OCI-LY3 (cell line): ENCODE measurements around the gene POFUT2.
"Not testable (repeated sequence)": the region's sequence is repeated elsewhere in the genome, so short reads cannot be mapped to it uniquely, and the experiment has no call there.

ENCODE experiments used
- H2AFZ ChIP-seq: fragments of 200-600, 300-600 bp; shearing (Covaris generic); 2 replicates; pipeline ENCODE4 v1.6.0; 2014; ENCODE audit warnings: antibody characterized with exemption, low read depth, low read length
- H3K27ac ChIP-seq: fragments of 200-600, 300-600 bp; sonication (generic); 2 replicates; pipeline ENCODE4 v1.5.1; 2014; ENCODE audit warnings: mild to moderate bottlenecking, low read length, moderate library complexity, mixed read lengths
- H3K27me3 ChIP-seq: fragments of 200-600, 300-600 bp; sonication (generic); 2 replicates; pipeline ENCODE4 v1.6.1; 2014; ENCODE audit warnings: low read depth, low read length, mixed read lengths
- H3K36me3 ChIP-seq: fragments of 200-600, 300-600 bp; sonication (generic); replicated peaks from 2 replicates; pipeline ENCODE3; 2014; ENCODE audit warnings: low read depth, low read length, mixed read lengths
- H3K4me1 ChIP-seq: fragments of 300-600, 200-600 bp; sonication (generic); 2 replicates; pipeline ENCODE4 v1.6.1; 2014; ENCODE audit warnings: low read length, mixed read lengths
- H3K4me2 ChIP-seq: fragments of 200-600, 300-600 bp; sonication (generic); 2 replicates; pipeline ENCODE4 v1.6.1; 2014; ENCODE audit warnings: low read length, mixed read lengths
- H3K4me3 ChIP-seq: fragments of 300-600, 200-600 bp; sonication (generic); 2 replicates; pipeline ENCODE4 v1.5.1; 2014; ENCODE audit warnings: antibody characterized with exemption, mild to moderate bottlenecking, low read length, moderate library complexity
- H3K79me2 ChIP-seq: fragments of 300-600, 200-600 bp; shearing (Covaris generic); 2 replicates; pipeline ENCODE4 v1.6.1; 2014; ENCODE audit warnings: mild to moderate bottlenecking, low read length, mixed read lengths
- H3K9ac ChIP-seq: fragments of 300-600, 200-600 bp; shearing (Covaris generic); 2 replicates; pipeline ENCODE4 v1.6.0; 2014; ENCODE audit warnings: mild to moderate bottlenecking, low read length, moderate library complexity
- H3K9me3 ChIP-seq: fragments of 200-600, 300-600 bp; shearing (Covaris generic); 2 replicates; pipeline ENCODE4 v1.6.1; 2014; ENCODE audit warnings: low read length, mixed read lengths; ENCODE audit not compliant: insufficient read depth
- H4K20me1 ChIP-seq: fragments of 200-600, 300-600 bp; sonication (generic); 2 replicates; pipeline ENCODE4 v1.6.1; 2016; ENCODE audit warnings: low read length, mixed read lengths; ENCODE audit not compliant: insufficient read depth
- CTCF ChIP-seq: fragments of 200-600, 300-600 bp; sonication (generic); IDR thresholded peaks from 2 replicates; pipeline ENCODE4 v1.5.1; 2014; ENCODE audit warnings: antibody characterized with exemption, low read length, low read depth
- EZH2phosphoT487 ChIP-seq: fragments of 200-600 bp; shearing (Covaris generic); IDR thresholded peaks from 2 replicates; pipeline ENCODE4 v1.6.1; 2018; ENCODE audit warnings: antibody characterized with exemption, mixed run types, low read depth

Gene POFUT2

DNA sequence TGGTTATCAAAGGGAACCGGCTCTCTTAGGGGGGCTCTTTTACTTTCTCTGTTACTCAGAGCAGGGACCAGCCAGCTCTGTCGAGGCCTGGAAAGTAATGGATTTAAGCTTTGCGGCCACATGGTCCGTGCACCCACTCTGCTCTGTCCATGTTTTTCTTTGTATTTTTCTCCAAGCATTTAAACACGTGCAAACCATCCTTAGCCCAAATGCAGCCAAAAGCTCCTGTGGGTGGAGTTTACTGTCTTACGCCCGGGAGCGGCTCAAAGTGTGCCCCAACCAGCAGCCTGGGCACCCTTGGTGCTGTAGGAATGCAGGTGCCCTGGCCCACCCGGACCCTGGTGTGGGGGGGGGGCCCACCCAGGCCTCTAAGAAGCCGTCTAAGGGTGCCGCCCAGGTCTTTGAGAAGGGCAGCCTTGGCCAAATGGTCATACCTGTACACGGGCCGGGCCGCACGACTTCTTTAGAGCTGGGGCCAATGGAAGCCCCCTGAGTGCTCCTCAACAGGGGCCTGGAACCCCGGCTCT is 29.2 kb upstream of the POFUT2 start:
- Histone ChIP-seq H3K9me3 (no peaks in the 10 kb centered on the region), H2AFZ (no peak overlapping the region), H3K27me3 (no peaks in the 10 kb centered on the region), H3K4me1 (no peaks in the 10 kb centered on the region), H4K20me1 (no peaks in the 10 kb centered on the region), H3K4me3 (no peak overlapping the region), H3K27ac (no peak overlapping the region), H3K9ac (no peak overlapping the region), H3K79me2 (no peaks in the 10 kb centered on the region), H3K4me2 (no peak overlapping the region), H3K36me3 (no peaks in the 10 kb centered on the region)
- TF ChIP-seq CTCF = no peak
- TF ChIP-seq EZH2phosphoT487 = no peak

GRCh38 chr21:45315676-45316470 is 28.2 kb upstream of the POFUT2 start:
- H3K36me3 ChIP-seq, H3K4me1 ChIP-seq, H3K27ac ChIP-seq, H4K20me1 ChIP-seq, H3K9me3 ChIP-seq, H3K27me3 ChIP-seq, H3K4me3 ChIP-seq, H3K79me2 ChIP-seq, H2AFZ ChIP-seq, H3K9ac ChIP-seq, H3K4me2 ChIP-seq: not testable (repeated sequence)

DNA sequence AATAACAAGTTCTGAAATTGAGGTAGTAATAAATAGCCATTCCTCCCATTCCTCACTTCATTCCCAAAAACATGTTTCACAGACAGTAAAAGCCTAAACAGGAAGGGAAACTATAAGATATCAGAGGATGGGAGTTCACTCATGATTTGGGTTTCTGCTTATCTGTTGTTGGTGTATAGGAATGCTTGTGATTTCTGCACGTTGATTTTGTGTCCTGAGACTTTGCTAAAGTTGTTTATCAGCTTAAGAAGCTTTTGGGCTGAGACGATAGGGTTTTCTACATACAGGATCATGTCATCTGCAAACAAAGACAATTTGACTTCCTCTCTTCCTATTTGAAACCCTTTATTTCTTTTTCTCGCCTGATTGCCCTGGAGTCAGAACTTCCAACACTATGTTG is 26.0 kb upstream of the POFUT2 start:
- H3K9me3 ChIP-seq = no peaks in the 10 kb centered on the region
- H3K4me2 ChIP-seq = no peak overlapping the region
- no peaks in the 10 kb centered on the region for H3K4me1 ChIP-seq
- H3K36me3 ChIP-seq = no peaks in the 10 kb centered on the region
- H3K9ac ChIP-seq = no peak overlapping the region
- no peak overlapping the region for H3K4me3 ChIP-seq
- no peaks in the 10 kb centered on the region for H4K20me1 ChIP-seq
- H3K27me3 ChIP-seq = no peaks in the 10 kb centered on the region
- TF ChIP-seq CTCF (no peak), EZH2phosphoT487 (no peak)
- H2AFZ ChIP-seq = no peak overlapping the region
- no peaks in the 10 kb centered on the region for H3K79me2 ChIP-seq
- no peak overlapping the region for H3K27ac ChIP-seq

GRCh38 chr21:45313015-45313414 is 25.3 kb upstream of the POFUT2 start:
- Histone ChIP-seq H4K20me1 (no peaks in the 10 kb centered on the region), H3K79me2 (no peaks in the 10 kb centered on the region), H3K27ac (no peak overlapping the region), H3K4me2 (no peak overlapping the region), H3K4me1 (no peaks in the 10 kb centered on the region), H2AFZ (no peak overlapping the region), H3K36me3 (no peaks in the 10 kb centered on the region), H3K4me3 (no peak overlapping the region), H3K9ac (no peak overlapping the region), H3K27me3 (no peaks in the 10 kb centered on the region), H3K9me3 (no peaks in the 10 kb centered on the region)
- TF ChIP-seq EZH2phosphoT487 (no peak), CTCF (no peak)
